GM19467 (cell line): Measurements from ENCODE around the gene SLC7A1.

Experiments used
- ATAC-seq: cut with Tn5 transposase; IDR thresholded peaks from one replicate; pipeline ENCODE4 v1.9.1; 2021; ENCODE audit warnings: mild to moderate bottlenecking, moderate library complexity; ENCODE audit not compliant: unreplicated experiment

SLC7A1 gene

DNA sequence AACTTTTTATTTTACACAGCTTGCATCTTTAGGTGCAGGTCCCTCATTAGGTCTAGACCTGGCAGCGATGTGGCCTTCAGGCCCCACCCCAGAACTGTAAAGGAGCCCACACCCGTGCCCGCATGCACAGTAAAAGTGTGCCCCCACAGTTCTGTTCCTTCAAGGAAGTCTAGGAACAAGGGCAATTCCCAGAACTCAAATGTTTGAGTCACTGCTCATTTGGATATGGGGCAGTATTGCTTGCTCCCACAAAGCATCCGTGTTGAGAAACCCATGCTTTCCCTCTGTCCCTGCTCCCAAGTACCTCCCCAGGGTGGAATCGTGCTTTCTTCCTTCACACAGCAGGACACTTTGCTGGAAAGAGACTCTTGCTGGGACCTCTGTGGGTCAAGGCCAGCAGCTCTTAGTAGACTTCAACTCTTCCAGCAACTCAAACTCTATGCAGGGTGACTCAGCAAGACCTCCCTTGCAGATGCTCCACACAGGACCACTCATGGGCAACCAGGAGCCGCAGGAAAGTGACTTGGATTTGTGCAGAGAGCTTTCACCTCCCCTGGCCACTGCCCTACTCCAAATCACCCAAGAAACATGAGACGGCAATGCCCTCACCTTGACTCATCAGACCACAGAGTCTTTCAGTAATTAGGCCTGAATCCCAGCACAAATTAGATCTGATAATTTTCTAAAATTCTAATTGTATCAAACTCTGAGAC, 12.3 kb downstream of the SLC7A1 start:
- ATAC-seq = no peak

DNA sequence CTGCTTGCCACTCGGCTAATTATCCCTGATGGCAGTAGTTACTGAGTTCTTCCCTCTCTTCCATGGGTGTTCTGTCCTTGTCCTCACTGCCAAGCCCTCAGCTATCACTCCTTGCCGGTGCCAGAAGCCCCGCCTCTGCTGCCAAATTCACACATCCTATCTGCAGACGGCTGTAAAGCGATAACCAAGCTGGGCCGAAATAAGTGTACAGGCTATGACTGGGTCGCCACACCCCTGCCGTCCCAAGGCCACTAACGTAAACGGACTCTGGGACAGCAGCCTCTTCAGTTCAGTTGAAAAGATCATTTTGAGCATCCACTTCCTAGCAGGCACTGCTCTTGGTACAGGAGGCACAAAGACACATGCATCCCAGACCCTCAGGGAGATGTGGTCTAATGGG, 13.3 kb downstream of the SLC7A1 start:
- ATAC-seq = no peak

DNA sequence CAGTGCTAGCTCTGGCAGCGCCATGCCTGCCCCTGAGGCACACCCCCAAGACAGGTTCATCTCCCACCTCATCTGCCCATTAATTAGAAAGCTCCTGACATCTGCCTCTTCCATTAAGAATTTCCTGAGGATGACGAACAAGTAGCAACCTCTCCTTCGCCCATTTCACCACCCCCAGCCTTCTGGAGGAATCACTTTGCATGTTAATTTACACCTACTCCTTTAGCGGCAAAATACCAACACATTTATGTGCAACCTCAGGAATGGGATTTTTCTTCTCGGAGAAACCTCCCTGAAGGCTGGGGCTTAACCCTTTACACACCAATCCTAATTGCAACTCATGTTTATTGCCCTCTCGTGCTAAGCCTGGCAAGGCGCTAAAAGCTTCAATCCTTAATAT, 13.8 kb downstream of the SLC7A1 start:
- no peak for ATAC-seq

DNA sequence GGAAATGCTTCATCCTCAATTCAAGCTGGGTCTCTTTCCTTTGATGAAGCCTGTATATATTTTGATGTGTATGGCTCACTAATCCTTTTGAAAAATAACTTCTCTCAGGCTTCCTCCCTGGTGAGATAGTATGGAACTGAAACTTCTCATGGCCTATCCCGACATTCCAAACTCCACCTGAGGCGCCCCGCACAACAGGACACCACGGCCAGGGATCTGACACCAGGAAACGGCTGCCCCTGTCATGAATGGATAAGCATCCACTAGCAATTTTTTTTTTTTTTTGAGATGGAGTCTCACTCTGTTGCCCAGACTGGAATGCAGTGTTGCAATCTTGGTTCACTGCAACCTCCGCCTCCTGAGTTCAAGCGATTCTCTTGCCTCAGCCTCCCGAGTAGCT, 16.4 kb downstream of the SLC7A1 start:
- ATAC-seq = no peak

DNA sequence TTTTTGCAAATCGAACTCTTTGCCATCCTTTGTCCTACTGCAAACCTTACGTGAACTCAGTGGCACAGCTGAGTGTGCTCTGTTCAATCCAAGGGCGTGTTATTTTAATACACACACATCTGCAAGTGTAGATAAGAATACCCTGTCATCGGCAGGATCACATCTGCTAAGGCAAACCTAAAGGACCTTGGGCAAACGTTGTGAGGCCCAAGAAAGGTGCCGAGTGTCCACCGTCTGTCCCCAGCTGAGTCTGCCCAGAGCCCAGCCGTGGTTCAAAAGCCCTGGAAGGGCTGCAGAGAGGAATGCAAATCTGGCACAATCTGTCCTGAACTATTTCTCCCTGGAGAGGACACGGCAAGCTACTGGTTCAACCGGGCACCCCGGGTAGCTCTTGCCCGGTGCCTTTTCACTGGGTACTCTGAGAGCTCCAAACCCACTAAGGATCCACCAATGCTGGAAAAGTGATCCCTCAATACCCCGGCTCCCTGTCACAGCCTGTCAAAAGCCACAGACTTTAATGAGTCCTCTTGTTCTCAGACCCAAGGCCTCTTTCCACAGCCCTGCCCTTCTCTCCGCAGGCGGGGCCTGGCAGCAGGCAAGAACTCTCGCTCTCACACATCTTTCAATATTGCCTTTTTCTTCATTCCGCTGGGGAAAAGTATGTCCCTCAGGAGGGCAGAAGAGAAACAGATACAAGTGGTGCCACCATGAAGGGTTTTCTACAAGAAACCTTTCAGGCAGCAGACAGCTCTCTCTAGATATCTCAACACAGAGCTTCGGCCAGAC, 17.0 kb downstream of the SLC7A1 start:
- ATAC-seq = no peak

DNA sequence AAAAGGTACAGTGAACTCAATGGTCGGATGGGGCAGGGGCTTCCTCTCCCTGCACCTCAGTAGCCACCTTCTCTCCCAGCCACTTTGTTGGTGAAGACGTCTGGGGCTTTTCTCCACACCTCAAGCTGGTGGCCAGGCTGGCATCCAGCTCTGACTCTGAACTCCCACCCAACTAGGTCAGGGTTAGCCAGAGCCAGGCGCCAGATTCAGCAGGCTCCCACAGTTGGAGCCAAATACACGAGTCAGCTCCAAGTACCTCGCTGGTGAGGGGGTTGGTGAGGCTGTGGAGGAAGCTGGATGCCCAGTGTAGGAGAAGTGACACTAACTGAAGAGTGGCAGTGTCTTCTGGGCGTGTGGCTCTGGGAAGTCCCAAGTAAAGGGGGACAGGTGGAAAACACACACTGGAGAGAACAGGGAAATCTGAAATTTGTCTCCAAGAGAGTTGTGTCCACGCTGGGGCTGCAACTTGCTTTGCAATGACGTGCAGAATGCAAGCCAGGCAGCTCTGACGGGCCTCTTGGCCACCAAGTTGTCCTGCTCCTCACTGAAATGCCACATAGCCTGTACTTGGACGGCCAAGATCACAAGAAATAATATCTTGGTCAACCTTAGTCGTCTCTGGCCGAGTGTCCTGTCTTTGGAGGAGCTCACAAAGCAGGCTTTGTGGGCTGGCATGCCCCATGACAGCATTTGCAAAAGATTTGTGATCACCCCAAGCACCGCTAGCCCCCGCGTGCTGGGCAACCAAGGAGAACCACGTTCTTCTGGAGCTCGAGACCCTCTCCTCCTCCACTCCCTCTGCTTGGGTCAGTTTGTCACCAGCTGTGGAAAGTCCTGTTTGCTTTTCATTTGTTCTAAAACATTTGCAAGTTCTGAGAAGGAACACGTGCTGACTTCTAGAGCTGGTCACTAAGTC, 18.1 kb downstream of the SLC7A1 start:
- ATAC-seq = no peak

DNA sequence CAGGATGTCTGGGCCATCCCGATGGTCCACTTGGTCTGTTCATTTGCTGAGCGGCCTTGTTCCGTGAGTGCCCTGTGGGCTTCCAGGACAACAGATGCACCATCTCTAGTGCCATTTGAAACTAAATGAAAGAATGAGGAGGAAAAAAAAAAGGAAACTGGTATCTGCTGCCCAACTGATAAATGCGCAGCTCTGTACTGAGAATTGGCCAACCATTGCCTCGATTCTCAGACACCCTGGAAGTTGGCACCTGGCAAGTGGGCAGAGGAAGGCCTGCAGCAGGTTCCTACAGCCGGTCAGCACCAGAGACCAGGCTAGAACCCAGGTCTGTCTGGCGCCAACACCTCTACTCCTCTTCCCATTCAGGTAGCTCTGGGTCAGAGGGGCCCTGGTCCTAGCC, 18.9 kb downstream of the SLC7A1 start:
- ATAC-seq = no peak

DNA sequence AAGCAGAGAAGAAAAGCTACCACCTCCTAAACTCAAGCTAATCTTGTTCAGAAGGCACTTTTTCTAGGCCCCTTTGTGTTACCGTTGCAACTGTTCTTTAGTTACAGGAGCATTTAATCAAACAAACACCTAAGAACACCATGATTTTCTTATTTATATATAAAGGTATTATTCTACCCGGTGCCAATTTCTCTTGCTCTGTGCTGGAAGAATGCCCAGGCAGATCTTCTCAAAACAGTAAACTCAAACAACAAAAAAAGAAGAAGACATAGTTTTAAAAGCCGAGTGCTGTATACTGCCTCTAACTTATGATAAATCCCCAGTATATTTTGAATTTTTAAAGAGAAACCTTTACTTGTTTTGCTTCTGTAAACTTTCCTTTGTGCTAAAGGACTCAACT, 20.4 kb downstream of the SLC7A1 start:
- no peak for ATAC-seq

DNA sequence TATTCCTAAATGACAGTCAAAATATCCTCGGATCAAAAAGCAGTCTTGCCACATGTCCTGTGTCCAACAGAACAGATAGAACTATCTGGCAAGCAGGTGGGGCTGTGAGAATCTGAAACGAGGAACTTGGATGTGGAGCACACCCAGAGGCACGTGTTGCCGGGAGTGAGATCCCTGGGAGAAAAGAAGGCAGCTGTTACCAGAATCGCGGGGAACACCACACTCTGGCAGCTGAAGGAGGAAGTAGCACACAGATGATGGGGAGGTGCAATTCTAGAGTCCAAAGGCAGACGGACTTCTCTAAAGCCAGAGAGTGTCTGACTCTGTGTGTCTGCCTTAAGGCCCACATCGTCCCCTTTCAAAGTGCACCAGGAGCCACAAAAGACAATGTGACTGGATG, 22.3 kb downstream of the SLC7A1 start:
- no peak for ATAC-seq

DNA sequence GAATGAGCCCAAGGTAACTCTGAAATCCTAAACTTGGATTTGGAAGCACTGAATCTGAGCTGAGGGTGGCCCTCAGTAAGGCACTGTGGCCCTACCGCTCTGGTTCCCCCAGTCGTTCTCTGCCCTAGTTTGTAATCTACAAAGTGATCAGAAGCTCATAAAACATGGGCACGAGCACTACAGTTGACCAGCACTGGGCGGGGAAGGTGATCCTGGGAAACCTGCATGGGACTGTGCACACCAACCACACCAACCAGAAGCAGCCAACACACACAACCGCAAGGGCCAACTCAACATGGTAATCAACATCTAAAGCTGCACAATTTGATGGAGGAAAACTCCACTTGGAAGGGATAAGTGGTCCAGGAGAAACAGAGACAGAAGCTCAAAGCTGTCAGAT, 22.9 kb downstream of the SLC7A1 start:
- no peak for ATAC-seq

DNA sequence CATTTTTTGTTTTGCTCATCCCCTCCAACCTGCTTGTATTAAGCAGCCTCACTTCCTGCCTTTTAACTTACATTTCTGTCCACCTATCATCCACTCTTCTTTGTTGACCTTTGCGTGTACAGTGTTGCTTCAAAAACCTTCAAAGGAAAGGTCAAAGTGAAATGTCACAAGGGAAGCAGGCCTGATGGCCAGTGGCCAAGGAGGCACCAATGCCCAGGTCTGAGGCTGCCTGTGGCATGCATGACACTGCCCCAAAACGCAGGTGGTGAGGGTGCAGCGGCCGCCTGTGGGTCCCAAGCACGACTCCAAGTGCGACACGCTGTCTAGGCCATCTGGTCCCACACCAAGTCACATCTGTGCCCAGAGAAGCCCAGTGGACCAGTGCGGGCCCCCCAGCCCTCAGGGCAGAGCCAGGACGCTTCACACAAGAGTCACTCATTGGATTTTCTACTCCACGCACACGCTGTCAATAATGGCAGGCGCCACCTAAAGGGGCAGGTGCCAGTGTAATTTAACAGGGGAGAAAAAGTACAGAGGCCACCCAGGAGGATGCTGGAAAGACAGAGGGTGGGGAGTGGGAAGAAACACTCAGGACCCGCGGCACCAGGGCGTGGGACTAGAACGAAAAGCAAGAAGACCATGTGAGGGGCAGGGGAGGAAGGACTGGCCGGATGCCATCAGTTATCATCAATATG, 23.5 kb downstream of the SLC7A1 start:
- no peak for ATAC-seq

DNA sequence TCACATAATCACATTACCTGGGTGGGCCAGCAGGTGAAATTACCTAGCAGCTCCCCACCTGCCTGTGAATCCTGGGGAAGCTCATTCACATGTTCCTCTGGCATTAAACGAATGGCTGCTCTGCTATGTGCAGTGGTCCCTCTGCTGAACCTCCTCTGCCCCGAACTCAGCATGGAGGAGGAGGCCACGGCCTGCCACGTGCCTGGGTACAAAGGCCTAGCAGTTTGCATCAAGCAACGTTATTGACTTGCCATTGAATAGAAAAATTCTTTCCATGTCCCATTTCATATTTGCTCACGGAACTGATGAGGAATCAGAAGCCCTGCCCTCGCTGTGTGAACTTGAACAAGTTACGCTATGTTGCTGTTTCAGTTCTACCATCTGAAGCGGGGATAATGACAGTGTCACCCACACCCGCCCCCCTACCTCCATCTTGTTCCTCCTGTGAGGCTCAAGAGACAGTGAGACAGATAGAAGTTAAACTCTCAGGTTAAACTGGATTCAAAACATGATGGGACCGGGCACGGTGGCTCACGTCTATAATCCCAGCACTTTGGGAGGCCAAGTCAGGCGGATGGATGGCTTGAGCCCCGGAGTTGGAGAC, 25.3 kb downstream of the SLC7A1 start:
- no peak for ATAC-seq

DNA sequence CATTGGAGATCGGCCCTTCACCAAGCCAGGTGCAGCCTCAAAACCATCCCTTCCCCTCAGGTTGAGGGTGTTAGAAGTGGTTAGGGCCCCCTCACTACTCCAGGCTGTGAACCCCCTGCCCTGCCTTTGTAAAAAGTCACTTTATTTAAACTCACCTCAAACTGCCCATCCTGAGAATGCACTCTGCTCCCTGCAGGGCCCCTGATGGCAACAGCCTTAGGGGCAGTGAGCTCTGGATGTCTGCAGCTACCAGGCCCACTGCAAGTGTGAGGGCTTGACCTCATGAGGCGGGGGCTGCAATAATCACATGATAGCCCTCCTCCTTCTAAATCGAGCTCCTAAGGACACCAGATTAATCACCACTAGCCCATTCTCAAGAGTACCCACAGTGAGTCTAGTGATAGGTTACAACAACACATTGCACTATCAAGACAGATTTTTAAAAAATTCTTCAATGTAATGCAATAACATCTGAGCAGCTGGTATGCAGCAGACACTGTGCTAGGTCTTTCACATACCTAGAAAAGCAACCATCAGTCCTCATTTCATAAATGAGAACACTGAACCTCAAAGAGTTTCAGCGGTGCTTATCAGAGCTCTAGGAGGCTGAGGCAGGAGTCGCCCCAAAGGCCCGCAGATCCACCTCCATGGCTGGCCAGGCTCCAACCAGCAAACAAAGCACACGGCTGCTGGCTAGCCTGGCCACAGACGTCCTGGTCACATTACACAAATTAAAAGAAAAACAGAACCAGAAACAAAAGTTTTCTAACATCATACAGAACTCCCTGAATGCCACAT, 26.0 kb downstream of the SLC7A1 start:
- no peak for ATAC-seq

DNA sequence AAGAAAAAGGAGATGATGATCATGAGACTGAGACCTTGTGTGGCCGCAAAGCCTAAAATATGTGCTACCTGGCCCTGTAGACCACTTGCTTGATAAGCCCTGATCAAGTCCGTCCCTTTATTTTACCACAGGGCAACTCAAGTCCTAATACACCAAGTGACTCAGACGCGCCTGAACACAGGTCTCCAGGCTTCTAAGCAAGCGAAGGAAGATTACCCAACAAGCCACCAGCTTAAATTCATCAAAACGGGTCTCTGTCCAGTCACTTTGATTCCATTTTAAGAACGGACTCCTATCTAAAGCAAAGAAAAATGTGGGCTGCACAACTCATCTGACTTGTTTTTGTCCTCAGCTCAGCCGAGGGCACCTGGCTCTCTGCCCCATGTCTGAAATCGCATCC, 26.8 kb downstream of the SLC7A1 start:
- ATAC-seq = no peak

DNA sequence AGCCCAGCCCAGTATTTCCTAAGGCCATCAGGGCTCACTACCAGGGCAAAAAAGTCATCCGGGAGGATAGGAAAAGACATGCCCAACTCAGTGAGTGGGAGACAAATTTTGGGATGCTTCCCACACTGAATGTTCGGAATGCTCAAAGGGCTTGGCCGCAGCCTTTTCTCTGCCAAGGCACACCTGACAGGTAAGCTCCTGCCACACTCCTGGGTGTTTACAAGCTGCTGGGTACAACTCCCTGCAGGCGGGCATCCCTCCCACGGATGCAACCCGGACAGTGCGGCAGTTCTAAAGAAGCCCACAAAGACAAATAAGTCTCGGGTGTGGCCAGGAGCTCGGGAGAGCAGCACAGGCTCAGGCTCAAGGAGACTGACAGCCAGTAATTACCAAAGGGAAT, 28.1 kb downstream of the SLC7A1 start:
- no peak for ATAC-seq

DNA sequence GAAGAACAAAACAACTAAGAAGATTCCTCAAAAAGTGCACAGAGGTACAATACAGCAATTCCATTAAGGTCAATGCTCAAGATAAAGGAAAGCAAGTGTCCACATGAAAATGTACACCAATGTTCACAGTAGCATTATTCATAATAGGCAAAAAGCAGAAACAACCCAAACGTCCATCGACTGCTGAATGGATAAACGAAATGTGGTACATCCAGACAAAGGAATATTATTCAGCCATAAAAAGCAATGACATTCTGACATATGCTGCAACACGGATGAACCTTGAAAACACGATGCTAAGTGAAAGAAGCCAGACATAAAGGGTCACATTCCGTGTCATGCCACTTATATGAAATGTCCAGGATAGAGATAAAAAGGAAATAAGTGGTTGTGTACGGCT, 29.3 kb downstream of the SLC7A1 start:
- no peak for ATAC-seq

DNA sequence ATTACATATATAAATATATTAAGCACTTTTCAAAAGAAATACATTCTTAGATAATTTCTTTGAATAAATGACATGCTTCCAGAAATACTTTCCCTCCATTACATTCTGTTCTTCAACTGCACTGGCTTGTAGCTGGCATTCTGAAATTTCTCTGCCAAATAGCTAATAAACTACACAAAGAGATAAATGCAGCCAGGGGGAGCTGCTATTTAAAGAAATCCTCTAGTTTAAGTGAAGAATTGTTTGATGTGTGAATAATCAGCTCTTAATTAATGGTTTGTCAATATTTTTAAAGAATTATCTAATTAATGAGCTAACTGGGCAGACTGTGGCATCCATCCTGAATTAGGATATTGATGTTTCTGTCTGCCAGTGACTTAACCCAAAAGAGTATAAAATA, 30.7 kb downstream of the SLC7A1 start:
- ATAC-seq = no peak

DNA sequence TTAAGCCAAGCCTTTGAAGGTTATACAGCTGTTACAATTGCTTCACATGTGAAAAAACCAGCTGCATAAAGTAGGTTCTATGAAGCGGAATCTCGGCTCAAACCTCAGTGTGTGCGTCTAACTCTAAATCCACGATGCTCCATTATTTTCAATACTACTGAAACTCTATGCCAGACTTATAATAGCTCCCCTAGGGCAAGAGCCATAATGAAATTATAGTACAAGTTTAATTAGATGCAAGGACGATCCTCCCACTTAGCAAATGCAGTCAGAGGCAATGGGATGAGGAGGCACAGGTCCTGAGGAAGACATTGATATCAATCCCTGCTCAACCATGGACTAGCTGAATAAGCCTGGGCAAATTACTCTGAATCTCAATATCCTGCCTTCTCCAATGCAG, 31.1 kb downstream of the SLC7A1 start:
- no peak for ATAC-seq

DNA sequence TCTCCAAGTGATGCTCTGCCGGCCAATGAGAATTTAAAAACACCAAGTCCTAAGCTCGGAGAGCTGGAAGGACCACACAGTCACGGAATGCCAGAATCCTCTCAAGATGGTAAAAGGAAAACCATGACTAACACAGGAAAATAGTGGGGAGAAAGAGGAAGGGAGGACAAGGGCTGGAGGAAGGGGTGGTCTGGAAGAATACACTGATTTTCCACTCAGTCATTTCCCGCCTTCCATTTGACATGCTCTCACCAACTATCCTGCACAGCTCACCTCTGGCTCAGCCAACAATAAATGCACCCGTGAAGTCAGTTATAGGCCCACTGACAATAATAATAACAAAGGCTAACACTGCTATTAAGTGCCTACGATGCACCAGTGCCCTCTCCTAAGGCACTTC, 31.5 kb downstream of the SLC7A1 start:
- ATAC-seq = no peak
